Hepatocyte (in vitro differentiated cells): ENCODE data around the gene FAM193A.

ENCODE experiments used
- EZH2 ChIP-seq: fragments of 200-600 bp; sonication (generic); IDR thresholded peaks from 2 replicates; pipeline ENCODE4 v1.6.1; 2016; ENCODE audit warnings: antibody characterized with exemption, mild to moderate bottlenecking, borderline replicate concordance
- EZH2phosphoT487 ChIP-seq: fragments of 200-600 bp; sonication (generic); IDR thresholded peaks from one replicate; pipeline ENCODE4 v1.6.1; 2018; ENCODE audit warnings: antibody characterized with exemption, mild to moderate bottlenecking, low read depth, moderate library complexity; ENCODE audit not compliant: unreplicated experiment, severe bottlenecking
- TF ChIP-seq, protein P1 (sequence below): fragments of 200-600 bp; sonication (generic); IDR thresholded peaks from 2 replicates; pipeline ENCODE4 v1.5.1; 2016; ENCODE audit warnings: antibody characterized with exemption, mild to moderate bottlenecking; ENCODE audit not compliant: poor library complexity

DNA sequence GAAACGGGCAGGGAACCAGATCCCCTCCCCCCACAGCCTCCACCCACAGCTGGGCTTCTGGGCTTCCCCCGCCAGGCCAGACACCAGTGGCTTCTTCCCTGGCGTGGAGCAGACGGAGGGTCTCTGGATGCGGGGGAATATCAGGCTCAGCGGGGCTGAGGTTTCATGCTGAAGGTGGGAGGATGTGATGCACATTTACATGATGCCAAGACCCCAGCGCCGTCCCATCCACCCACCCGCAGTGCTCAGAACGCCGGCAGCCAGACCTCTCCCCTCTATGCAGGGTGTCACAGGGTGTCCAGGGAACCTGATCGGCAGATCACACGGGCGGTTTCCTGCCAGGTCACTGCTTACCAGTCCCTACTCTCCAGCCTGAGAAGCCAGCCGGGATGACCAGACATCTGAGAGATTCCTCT is 232.5 kb downstream of the FAM193A start:
- TF ChIP-seq, protein P1, sequence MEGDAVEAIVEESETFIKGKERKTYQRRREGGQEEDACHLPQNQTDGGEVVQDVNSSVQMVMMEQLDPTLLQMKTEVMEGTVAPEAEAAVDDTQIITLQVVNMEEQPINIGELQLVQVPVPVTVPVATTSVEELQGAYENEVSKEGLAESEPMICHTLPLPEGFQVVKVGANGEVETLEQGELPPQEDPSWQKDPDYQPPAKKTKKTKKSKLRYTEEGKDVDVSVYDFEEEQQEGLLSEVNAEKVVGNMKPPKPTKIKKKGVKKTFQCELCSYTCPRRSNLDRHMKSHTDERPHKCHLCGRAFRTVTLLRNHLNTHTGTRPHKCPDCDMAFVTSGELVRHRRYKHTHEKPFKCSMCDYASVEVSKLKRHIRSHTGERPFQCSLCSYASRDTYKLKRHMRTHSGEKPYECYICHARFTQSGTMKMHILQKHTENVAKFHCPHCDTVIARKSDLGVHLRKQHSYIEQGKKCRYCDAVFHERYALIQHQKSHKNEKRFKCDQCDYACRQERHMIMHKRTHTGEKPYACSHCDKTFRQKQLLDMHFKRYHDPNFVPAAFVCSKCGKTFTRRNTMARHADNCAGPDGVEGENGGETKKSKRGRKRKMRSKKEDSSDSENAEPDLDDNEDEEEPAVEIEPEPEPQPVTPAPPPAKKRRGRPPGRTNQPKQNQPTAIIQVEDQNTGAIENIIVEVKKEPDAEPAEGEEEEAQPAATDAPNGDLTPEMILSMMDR, result no peak
- no peak for TF ChIP-seq EZH2phosphoT487
- no peak for TF ChIP-seq EZH2
